ENCODE data around the gene TUFM.

GRCh38 chr16:28845761-28846079 is 428 bp downstream of the TUFM start:
- TF ChIP-seq EZH2 (IDR thresholded peaks at IDR 0.05; ENCODE audit: low read depth) (no peak), CTCF (conservative IDR thresholded peaks at IDR 0.05) (no peak)

Data from PC-9 (cell line).